Liver (tissue), 9 donors: ENCODE measurements around the gene WWC1. TPM values are rescaled to one million over a fixed set of nuclear protein-coding genes. Genes with fewer than 3 reads are reported as not detected.

Experiments used
- DNase-seq: peaks from one replicate; pipeline ENCODE4 v3.0.0-alpha.2; 2017; ENCODE audit warnings: low spot score
- H3K27ac ChIP-seq, 2 donors: one replicate each; pipeline ENCODE4 v1.7.0; 2013; ENCODE audit warnings: inconsistent platforms in 2 of 2, low read length in 2 of 2, control low read depth in 1 of 2, low read depth in 1 of 2, mild to moderate bottlenecking in 1 of 2
- H3K27me3 ChIP-seq, 4 donors: one replicate each; pipeline versions ENCODE4 v1.6.1 to v1.7.0; 2013; ENCODE audit warnings: low read length in 3 of 4, inconsistent platforms in 1 of 4, mild to moderate bottlenecking in 1 of 4, moderate library complexity in 1 of 4; ENCODE audit not compliant: control insufficient read depth in 4 of 4, insufficient read depth in 4 of 4
- H3K36me3 ChIP-seq, 4 donors: one replicate each; pipeline versions ENCODE4 v1.6.1 to v1.7.0; 2013; ENCODE audit warnings: low read length in 3 of 4, mild to moderate bottlenecking in 3 of 4, low read depth in 1 of 4, moderate library complexity in 1 of 4; ENCODE audit not compliant: control insufficient read depth in 4 of 4, insufficient read depth in 3 of 4
- H3K4me1 ChIP-seq, 4 donors: one replicate each; pipeline versions ENCODE4 v1.6.1 to v1.7.0; 2013; ENCODE audit warnings: low read length in 3 of 4, mild to moderate bottlenecking in 3 of 4, moderate library complexity in 1 of 4; ENCODE audit not compliant: control insufficient read depth in 4 of 4, insufficient read depth in 4 of 4
- H3K4me3 ChIP-seq, 3 donors: one replicate each; pipeline versions ENCODE4 v1.6.1 to v1.7.0; 2013; ENCODE audit warnings: low read length in 3 of 3, control low read depth in 1 of 3, low read depth in 1 of 3, mild to moderate bottlenecking in 1 of 3
- H3K9ac ChIP-seq, 2 donors: one replicate each; pipeline ENCODE4 v1.7.0; 2013; ENCODE audit warnings: low read length in 2 of 2, mild to moderate bottlenecking in 2 of 2, moderate library complexity in 2 of 2, control low read depth in 1 of 2, low read depth in 1 of 2
- H3K9me3 ChIP-seq, 4 donors: one replicate each; pipeline versions ENCODE4 v1.6.1 to v1.7.0; 2013; ENCODE audit warnings: low read length in 3 of 4; ENCODE audit not compliant: control insufficient read depth in 4 of 4
- ATF3 ChIP-seq: IDR thresholded peaks from 2 replicates; pipeline ENCODE4 v1.6.1; 2016; ENCODE audit warnings: antibody characterized with exemption
- CTCF ChIP-seq: fragments of 150-350 bp; IDR thresholded peaks from 2 replicates; pipeline ENCODE4 v1.5.1; 2017; ENCODE audit warnings: improper control_type of control experiment, low read depth, low read length; ENCODE audit not compliant: missing input control
- EGR1 ChIP-seq, 2 donors: IDR thresholded peaks; 2 replicates each; pipeline ENCODE4 v1.6.1; 2016 to 2018; ENCODE audit warnings: antibody characterized with exemption in 2 of 2, low read depth in 2 of 2
- FOXA1 ChIP-seq: IDR thresholded peaks from 2 replicates; pipeline ENCODE4 v1.6.1; 2016; ENCODE audit warnings: antibody characterized with exemption
- FOXA2 ChIP-seq: IDR thresholded peaks from 2 replicates; pipeline ENCODE4 v1.6.1; 2016; ENCODE audit warnings: antibody characterized with exemption
- GABPA ChIP-seq, 2 donors: IDR thresholded peaks in 1 of 2; conservative IDR thresholded peaks in 1 of 2; 2 replicates each; pipeline ENCODE4 v1.6.1; 2016; ENCODE audit warnings: antibody characterized with exemption in 2 of 2, mild to moderate bottlenecking in 1 of 2, moderate library complexity in 1 of 2
- HNF4A ChIP-seq, 2 donors: conservative IDR thresholded peaks; 2 replicates each; pipeline ENCODE4 v1.6.1; 2016; ENCODE audit warnings: antibody characterized with exemption in 2 of 2, mild to moderate bottlenecking in 2 of 2
- HNF4G ChIP-seq: IDR thresholded peaks from 2 replicates; pipeline ENCODE4 v1.6.1; 2016; ENCODE audit warnings: antibody characterized with exemption
- JUND ChIP-seq, 2 donors: IDR thresholded peaks; 2 replicates each; pipeline ENCODE4 v1.6.1; 2016; ENCODE audit warnings: antibody characterized with exemption in 2 of 2
- MAX ChIP-seq: IDR thresholded peaks from 2 replicates; pipeline ENCODE4 v1.6.1; 2016; ENCODE audit warnings: antibody characterized with exemption
- NR2F2 ChIP-seq: IDR thresholded peaks from 2 replicates; pipeline ENCODE4 v1.6.1; 2016; ENCODE audit warnings: antibody characterized with exemption
- RAD21 ChIP-seq, 2 donors: IDR thresholded peaks; 2 replicates each; pipeline ENCODE4 v1.6.1; 2016; ENCODE audit warnings: antibody characterized with exemption in 2 of 2, mild to moderate bottlenecking in 2 of 2
- REST ChIP-seq: IDR thresholded peaks from 2 replicates; pipeline ENCODE4 v1.6.1; 2016; ENCODE audit warnings: antibody characterized with exemption, mild to moderate bottlenecking
- RXRA ChIP-seq, 2 donors: IDR thresholded peaks; 2 replicates each; pipeline ENCODE4 v1.6.1; 2017 to 2018; ENCODE audit warnings: antibody characterized with exemption in 2 of 2, mild to moderate bottlenecking in 1 of 2
- SP1 ChIP-seq: IDR thresholded peaks from 2 replicates; pipeline ENCODE4 v1.6.1; 2018; ENCODE audit warnings: antibody characterized with exemption, mild to moderate bottlenecking
- TAF1 ChIP-seq: conservative IDR thresholded peaks from 2 replicates; pipeline ENCODE4 v1.6.1; 2016; ENCODE audit warnings: antibody characterized with exemption, mild to moderate bottlenecking
- YY1 ChIP-seq: IDR thresholded peaks from 2 replicates; pipeline ENCODE4 v1.6.1; 2016; ENCODE audit warnings: antibody characterized with exemption, mild to moderate bottlenecking
- ZBTB33 ChIP-seq: IDR thresholded peaks from 2 replicates; pipeline ENCODE4 v1.6.1; 2016; ENCODE audit warnings: antibody characterized with exemption
- WGBS: extraction: QIAGEN DNeasy Blood & Tissue Kit; methylation state at CpG from one replicate; pipeline ENCODE4 v1.1.7; 2013; 5-methylcytosine and 5-hydroxymethylcytosine counted together
- polyA plus RNA-seq, 2 donors: library from polyadenylated mRNA; stranded (reverse) in 1 of 2; unstranded in 1 of 2; fragments of 200-250 nt in 1 of 2; fragments of >200 nt in 1 of 2; fragmentation: Nextera tagmentation in 1 of 2; extraction: Ambion mirVana in 1 of 2; gene quantifications; one replicate each; pipeline versions ENCODE4 v1.2.1 to v1.2.3, GENCODE V29; 2013 to 2015
- total RNA-seq, 2 donors: library from RNA; depleted of rRNA; stranded (reverse); fragments of >200 nt; gene quantifications; one replicate each; pipeline ENCODE4 v1.2.3, GENCODE V29; 2014
- donor health status: healthy.
- donor health status: healthy.
- donor health status: healthy.
- donor health status: healthy.
- donor health status: healthy.

Gene WWC1
- total and polyA plus RNA-seq, 4 donors: 5.9 to 25.1 (median 14.8) TPM

GRCh38 chr5:168479166-168479565, 187.7 kb downstream of the WWC1 start:
- no peak for TF ChIP-seq RXRA (IDR thresholded peaks at IDR 0.05)
- no peak for TF ChIP-seq TAF1
- TF ChIP-seq GABPA (IDR thresholded peaks at IDR 0.05 in 1 of 2, conservative IDR thresholded peaks at IDR 0.05 in 1 of 2): no peak
- TF ChIP-seq RAD21 (IDR thresholded peaks at IDR 0.05): no peak
- TF ChIP-seq EGR1 (IDR thresholded peaks at IDR 0.05; ENCODE audit: low read depth in 2 of 2): no peak
- TF ChIP-seq FOXA1: no peak
- TF ChIP-seq NR2F2: no peak
- no peak for TF ChIP-seq HNF4A (conservative IDR thresholded peaks at IDR 0.05)
- no peak for TF ChIP-seq JUND (IDR thresholded peaks at IDR 0.05)
- no peak for TF ChIP-seq MAX
- no peak for TF ChIP-seq ATF3
- no peak for TF ChIP-seq YY1
- no peak for TF ChIP-seq FOXA2
- TF ChIP-seq REST: no peak
- no peak for TF ChIP-seq CTCF
- TF ChIP-seq ZBTB33: no peak
- no peak for TF ChIP-seq SP1
- TF ChIP-seq HNF4G: no peak
- 83% methylated on average over 3 of the region's 3 CpGs for WGBS

More at GRCh38 chr5:168479166-168479565, 187.7 kb downstream of the WWC1 start:
- no peaks in the 10 kb centered on the region for H3K4me1 ChIP-seq
- no peaks in the 10 kb centered on the region for H3K36me3 ChIP-seq
- no peaks in the 10 kb centered on the region for H3K27me3 ChIP-seq
- no peak for DNase-seq
- H3K27ac ChIP-seq: no peak overlapping the region
- H3K4me3 ChIP-seq: no peak overlapping the region
- H3K9me3 ChIP-seq: no peaks in the 10 kb centered on the region
- H3K9ac ChIP-seq: no peak overlapping the region
